Anterior cingulate cortex (tissue), 58 donors: ENCODE measurements around the gene CLEC7A.

Experiments
- DNase-seq, 58 donors: peaks; one replicate each; lab custom pipeline; 2025; lab: John Stamatoyannopoulos, UW

Gene CLEC7A

GRCh38 chr12:10130042-10130441 lies at the start of gene CLEC7A:
Gene CLEC7A, minus strand, starts transcription at chr12:10130199. Its CDS starts 117 bp downstream, at chr12:10130082.
- DNase-seq, result no peak

DNA sequence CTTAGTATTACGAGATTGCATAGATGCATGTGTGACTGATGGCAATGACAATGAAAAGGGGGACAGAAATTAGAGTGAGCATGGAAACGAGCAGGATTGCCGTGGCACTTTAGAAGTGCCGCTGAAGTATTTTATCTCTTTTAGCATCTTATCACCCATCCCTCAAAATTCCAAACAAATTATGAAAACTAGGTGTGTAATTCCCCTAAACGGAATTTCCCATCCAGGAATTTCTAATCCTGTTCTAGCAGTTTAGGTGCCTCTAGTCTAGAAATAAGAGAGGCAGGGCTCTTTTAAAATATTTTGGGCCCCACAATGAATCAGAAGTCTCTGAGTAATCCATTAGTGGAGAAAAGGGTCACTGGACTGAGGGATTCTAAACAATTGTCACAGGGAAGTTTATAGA lies 49.8 kb upstream of the CLEC7A start:
- no peak for DNase-seq

DNA sequence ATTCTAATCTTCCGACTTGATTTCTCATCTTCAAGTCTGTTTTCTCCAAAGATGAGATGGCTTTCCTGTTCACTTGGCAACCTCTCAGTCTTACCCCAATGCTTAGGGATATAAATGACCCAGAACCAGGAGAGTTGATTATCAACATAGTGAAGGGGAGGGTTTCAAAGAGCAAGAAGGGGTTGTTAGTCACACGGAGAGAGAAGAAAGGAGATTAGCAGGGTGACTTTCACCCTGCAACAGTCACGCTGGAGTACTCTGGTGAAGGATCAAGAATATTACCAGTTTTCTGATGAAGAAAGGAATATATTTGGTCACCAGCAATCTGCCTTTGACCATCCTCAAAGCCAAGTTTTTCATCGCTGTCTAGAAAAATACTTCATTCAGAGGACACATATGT lies 48.8 kb upstream of the CLEC7A start, which contains the start of gene TMEM52B:
Gene TMEM52B, plus strand, starts transcription at position 212 of the 400 bp plus-strand sequence. CDS start 543 bp downstream, outside the sequence.
- DNase-seq, result no peak

- DNase-seq, result no peak
Measured at GRCh38 chr12:10175846-10176636, 46.0 kb upstream of the CLEC7A start.

GRCh38 chr12:10174986-10175614 lies 45.1 kb upstream of the CLEC7A start:
- no peak for DNase-seq

DNA sequence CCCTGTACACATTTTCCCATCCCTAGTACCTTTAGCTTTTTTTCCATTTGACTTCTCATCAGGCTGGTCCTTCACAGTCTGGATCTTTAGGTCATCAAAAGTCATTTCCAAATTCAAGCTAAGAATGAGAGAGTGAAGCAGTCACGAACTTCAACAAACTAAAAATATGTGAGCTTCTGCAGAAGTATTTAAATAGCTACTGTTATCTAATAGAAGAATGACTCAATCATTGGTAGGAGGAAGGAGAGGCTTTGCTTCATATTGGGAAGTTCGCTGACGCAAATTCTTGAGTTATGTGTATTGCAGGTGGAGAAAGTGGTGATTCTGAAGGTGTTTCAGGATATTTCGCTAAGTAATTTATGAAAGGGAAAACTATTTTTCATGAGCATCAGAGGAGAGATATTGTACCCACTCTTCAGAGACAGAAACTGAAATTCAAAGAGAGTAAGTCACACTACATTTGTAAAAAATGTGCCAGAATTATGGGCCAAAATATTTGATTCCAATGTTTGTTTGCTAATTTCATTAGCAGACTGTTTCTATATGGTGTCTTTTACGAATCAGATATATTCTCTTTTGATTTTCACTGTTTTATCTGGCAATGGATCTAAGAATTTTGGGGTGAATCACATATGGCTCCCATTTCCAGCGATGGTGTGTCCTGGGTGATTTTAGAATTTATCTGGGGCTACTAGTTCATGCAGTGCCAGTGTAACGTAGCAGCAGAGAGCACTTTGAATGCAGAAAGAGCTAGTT lies 42.2 kb upstream of the CLEC7A start, which contains the start of gene OLR1:
Gene OLR1, minus strand, starts transcription at position 160 of the 756 bp plus-strand sequence. Its CDS starts 55 bp downstream, at position 105.
- no peak for DNase-seq

GRCh38 chr12:10170216-10170615 lies 40.2 kb upstream of the CLEC7A start:
- no peak for DNase-seq

DNA sequence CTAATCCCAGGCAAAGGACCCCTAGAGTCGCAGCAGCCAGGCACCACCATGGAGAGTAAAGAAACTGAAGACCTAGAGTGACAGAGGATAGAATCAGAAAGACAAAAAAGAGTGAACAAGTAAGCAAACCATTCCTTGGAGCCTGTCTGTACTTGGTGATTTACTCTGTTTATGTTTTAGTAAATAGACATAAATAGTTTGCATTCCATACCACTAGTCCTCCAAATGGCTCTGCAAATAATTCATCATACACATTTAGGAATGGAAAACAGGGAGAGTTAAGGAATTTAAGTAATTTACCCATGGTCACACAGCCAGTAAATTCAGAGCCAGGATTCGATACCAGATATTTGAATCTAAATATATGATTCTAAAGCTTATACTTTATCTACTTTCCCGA lies 39.1 kb upstream of the CLEC7A start:
- DNase-seq, result no peak

GRCh38 chr12:10167599-10167998 lies 37.6 kb upstream of the CLEC7A start:
- DNase-seq, result peak in 1 of 58 donors; percentile 30

GRCh38 chr12:10165421-10165820 lies 35.4 kb upstream of the CLEC7A start:
- no peak for DNase-seq

DNA sequence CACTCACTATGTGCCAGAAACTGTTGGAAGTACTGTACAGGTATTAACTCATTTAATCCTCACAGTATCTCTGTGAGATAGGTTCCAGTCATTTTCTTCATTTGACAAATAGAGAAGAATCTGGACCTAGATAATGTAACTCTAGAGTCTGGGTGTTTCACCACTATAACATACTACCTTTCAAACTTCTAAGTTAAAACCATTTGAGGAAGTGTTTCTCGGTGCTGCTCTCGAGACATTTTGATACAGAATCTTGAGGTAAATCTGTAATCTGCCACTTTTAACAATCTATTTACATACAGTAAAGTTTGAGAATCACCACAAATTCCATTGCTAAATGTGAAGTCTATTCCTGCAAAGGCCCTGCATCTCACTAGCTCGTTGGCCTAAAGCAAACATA lies 33.1 kb upstream of the CLEC7A start:
- no peak for DNase-seq

- no peak for DNase-seq
Measured at GRCh38 chr12:10160617-10161385, 30.8 kb upstream of the CLEC7A start.

- no peak for DNase-seq
Measured at GRCh38 chr12:10159280-10159679, 29.3 kb upstream of the CLEC7A start.

DNA sequence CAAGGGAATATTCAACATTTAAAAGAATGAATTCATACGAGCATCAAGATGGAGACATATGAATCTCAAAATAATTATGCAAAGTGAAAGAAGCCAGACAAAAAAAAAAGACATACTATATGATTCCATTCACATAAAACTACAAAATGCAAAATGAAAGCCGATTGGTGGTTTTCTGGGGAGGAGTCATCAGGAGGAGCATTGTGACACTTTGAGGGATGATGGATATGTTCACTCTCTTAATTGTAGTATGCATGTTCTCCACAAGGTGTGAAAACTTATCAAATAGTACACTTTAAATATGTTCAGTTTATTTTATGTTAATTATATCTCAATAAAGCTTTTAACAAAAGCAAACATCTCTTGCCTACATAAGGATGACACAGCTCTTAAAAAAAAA lies 28.4 kb upstream of the CLEC7A start:
- DNase-seq, result no peak

- no peak for DNase-seq
Measured at GRCh38 chr12:10155966-10156365, 26.0 kb upstream of the CLEC7A start.

- peak in 9 of 58 donors; percentile 11 to 57 (median 39) for DNase-seq
Measured at GRCh38 chr12:10154145-10154496, 24.1 kb upstream of the CLEC7A start.

GRCh38 chr12:10153271-10154144 lies 23.5 kb upstream of the CLEC7A start:
- peak in 57 of 58 donors; percentile 30 to 90 (median 69) for DNase-seq

DNA sequence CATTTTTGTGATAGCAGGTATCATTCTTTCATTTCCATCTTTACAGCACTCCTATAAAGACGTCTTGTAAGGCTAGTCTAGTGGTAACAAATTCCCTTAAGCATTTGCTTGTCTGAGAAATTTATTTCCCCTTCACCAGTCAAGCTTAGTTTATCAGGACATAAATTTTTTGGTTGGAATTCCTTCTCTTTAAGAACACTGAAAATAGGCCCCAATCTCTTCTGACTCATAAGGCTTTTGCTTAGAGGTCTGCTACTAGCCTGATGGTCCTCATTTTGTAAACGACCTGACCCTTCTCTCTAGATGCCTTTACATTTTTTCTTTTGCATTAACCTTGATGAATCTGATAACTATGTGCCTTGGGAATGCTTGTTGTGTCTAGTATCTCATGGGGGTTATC lies 21.6 kb upstream of the CLEC7A start:
- no peak for DNase-seq

DNA sequence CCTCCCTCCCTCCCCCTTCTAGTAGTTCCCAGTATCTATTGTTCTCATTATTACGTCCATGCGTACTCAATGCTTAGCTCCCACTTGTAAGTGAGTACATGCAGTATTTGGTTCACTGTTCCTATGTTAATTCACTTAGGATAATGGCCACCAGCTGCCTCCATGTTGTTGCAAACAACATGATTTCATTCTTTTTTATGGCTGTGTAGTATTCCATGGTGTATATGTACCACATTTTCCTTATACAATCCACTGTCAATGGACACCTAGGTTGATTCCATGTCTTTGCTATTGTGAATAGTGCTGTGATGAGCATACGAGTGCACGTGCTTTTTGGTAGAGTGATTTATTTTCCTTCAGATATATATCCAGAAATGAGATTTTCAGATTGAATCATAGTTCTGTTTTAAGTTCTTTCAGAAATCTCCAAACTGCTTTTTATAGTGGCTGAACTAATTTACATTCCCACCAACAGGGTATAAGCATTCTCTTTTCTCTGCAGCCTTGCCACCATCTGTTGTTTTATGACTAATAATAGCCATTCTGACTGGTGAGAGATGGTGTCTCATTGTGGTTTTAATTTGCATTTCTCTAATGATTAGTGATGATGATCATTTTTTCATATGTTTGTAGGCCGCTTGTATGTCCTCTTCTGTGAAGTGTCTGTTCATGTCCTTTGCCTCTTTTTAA lies 17.9 kb upstream of the CLEC7A start:
- no peak for DNase-seq
